GM18907 (cell line): ENCODE results near the gene FBL.

Experiments
- ATAC-seq: cut with Tn5 transposase; IDR thresholded peaks from one replicate; pipeline ENCODE4 v1.9.1; 2021; ENCODE audit warnings: mild to moderate bottlenecking, moderate library complexity; ENCODE audit not compliant: unreplicated experiment

FBL gene

DNA sequence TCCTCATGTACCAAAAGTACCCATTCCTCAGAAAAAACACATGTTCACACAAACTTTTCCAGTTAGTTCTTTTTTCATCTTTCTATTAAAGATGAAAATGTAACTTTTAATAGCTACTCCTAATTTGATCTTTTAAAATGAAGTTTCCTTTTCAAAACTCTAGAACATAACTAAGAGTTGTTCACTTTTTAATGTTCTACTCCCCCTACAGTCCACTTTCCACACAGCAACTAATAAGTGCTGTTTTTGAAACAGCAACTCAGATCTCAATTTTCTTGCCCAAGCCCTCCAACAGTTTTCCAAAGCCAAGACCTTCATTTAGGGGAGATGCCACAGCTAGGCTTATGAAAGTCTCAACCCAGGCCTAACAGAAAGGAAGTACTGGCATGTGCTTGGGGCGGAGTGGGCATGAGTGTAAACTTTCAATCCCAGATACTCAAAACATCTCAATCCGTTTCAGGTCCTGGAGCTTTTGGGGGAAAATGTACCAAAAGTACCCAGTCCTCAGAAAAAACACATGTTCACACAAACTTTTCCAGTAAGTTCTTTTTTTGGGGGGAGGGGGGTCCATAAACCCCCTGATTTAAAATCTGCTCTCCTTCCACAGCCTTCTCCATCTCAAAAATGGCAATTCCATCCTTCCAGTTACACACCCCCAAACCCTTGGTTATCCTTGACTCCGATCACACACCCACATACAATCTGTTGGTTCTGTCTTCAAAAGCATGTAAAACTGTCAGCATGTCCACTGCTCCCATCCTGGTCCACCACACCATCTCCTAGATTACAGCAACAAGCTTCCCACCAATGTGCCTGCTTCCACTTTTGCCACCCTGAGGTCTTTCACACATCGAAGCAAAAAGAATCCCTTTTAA is 2.0 kb downstream of the FBL start:
- no peak for ATAC-seq

DNA sequence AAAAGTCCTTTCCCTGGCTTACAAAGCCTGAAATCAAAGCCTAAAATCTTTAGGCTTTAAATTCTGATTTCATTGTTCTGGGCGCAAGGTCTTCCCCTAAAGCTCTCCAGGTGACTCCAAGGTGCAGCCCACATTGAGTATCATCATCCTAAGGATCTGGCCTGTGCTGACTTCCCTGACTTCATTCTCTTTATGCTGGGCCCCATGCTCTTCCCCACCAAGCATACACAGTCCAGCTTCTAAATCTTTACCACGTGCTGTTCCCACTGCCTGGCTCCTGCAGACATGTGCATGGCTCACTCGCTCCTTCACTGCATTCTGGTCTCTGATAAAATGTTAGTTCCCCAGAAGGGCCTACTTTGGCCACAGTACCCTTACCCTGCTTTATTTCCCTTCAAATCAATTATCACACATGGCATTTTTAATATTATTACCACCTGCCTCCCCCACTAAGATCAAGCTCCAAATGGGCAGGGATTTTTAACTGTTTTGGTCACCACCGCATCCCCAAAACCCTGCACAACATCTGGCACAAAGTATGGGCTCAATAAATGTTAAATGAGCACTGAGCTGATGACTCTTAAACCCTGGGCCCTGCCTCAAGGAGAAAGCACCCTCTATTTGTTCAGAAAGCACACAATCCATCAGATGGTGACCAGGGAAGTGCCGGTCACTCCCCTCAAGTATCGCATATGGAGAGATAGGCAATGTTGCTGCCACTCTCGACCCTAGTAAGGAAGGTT is 3.3 kb downstream of the FBL start:
- no peak for ATAC-seq

DNA sequence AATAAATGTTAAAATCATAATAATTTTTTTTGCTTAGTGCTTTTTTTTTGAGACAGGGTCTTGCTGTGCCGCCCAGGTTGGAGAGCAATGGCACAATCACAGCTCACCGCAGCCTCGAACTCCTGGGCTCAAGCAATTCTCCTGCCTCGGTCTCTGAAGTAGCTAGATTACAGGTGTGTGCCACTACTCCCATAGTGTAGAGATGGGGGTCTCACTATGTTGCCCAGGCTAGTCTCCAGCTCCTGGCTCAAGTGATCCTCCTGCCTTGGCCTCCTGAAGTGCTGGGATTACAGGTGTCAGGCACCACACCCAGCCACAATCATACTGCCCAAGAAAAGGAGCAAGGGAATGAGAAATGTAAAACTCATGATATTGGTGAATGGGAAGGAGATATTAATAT is 5.1 kb downstream of the FBL start:
- ATAC-seq, result no peak

DNA sequence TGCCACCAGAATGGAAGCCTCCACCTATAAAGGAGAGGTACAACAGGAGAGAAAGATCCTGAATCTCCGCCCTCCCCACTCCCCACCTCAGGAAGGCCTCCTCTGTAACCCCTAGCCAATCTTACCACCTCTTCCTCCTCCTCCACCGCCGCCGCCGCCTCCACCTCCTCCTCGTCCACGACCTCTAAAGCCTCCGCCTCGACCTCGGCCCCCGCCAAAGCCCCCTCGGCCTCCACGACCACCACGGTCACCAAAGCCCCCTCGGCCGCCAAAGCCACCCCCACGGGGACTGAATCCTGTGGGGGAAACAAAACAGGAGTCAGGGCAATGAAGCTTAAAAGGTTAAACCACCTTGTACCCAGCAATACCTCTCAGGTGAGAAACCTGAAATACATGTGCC is 5.7 kb downstream of the FBL start:
- no peak for ATAC-seq

DNA sequence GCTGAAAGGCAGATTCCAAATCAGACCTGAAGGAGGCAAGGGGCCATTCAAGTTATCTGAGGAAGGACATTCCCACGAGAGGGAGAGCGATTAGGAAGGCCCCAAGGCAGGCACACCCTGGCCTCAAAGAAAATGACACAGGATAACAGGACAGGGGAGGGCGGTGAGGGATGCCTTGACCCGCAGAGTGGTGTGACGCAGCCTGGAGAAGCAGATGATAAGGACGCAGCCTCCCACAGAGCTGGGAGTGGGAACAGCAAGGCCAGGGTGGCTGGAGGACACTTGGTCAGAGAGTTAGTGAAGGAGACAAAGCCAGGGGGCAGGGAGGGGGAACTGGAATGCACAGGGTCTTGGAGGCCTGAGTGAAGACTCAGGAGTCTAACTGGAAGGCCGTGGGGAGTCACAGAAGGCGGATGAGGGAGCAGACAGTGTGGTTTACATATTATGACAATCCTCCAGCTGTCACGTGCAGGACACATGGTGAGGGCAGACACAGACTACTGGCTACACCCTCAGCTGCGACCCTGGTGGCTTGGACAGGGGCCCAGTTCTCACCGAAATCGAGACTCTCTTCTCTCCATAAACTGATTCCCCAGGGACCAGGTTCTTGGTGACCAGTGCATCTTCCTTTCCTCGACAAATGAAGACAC is 6.4 kb downstream of the FBL start:
- ATAC-seq, result no peak

DNA sequence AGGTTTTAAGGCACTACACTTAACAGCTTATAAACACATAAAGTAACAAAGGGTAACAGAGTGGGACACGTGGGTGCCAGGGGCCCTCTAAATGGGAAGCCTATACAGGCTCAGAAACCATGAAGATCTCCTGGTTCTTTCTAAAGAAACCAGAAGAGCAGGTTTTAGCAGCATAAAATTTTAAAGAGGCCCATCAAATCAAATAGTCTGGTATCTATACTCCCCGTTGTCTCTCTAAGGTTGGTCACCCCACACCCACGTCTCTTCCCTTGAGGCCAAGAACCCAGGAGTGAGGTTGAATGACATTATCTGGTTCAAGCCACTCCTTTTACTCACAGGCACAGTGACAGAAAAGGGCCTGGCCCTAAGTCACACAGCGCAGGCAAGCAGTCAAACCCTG is 7.6 kb downstream of the FBL start:
- ATAC-seq, result no peak

DNA sequence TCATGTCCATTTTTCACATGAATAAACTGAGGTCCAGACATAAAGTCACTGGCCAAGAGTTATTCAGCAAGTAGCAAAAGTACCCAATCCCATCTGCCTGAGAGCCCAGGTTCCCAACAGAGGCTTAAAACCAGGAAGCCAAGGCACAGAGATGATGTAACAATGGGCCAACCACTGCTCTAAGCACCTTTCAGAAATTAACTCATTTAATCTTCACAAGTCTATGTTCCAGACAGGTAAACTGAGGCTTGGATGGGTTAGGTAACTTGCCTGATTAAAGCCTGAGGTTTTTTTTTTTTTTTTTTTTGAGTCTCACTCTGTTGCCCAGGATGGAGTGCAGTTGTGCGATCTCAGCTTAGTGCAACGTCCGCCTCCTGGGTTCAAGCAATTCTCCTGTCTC is 8.2 kb downstream of the FBL start:
- ATAC-seq, result no peak

DNA sequence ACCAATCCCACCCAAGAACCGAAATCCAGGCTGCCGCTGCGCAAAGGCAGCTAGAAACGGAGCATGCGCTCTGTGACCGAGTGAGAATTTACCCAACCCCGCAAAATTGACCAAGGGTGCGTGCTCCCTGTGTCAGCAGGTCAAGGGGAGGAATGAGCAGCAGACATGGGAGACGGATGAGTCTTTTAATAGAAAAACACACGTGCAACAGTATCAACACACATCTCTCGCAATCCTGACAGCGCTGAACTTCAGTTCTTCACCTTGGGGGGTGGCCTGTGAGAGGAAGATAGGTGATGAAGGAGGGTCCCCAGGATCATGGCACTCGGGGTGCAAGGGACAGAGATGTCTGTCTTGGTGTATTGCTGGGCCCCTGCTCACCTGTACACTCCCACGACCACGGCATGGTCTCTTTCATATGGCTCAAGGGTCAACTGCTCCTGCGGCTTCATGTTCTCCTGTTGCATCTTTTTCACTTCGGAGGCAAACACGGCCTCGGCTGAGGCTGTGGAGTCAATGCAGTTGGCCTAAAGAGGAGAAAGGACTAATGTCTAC is 11.8 kb downstream of the FBL start:
- peak; percentile 1 for ATAC-seq

DNA sequence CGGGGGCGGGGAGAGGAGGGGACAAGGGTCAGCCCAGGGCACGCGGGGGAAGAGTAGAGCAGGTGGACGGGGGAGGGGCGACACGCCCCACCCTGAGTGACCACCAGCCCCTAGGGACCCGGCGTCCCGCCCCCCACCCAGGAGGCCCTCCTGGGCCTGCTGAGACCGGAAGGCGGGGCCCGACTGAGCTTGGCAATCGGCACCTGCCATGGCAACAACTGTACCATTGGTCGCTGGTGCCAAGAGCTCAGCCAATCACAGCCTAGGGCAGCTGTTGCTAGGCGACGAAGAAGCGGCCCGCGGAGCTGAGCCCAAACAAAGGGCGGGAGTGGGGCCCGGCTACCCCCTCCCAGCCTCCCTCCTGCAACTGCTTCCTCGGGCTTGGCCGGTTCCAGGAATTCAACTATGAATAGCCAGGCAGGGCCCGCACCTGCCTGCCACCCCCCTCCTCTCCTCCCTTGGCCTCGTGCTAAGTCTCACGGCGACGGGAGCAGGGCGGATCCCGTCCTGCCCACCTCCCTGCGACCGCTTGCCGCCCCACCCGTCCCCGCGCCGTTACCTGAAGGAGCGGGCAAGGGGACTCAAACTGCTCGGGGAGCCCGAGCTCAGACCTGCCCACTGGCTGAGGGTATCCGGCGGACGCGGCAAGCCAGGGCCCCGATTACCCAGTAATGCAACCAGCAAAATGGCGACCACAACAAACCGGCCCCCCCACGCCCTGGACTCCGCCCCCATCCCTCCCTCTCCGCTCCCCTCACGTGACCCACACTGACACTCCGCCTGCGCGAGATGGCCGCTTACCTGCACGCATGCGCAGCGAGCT is 12.5 kb downstream of the FBL start, which contains the start of gene DYRK1B:
Gene DYRK1B (minus strand): TSS at position 699 of the 823 bp plus-strand sequence. CDS start 2,295 bp downstream, outside the sequence.
- ATAC-seq, result peak; percentile 85

DNA sequence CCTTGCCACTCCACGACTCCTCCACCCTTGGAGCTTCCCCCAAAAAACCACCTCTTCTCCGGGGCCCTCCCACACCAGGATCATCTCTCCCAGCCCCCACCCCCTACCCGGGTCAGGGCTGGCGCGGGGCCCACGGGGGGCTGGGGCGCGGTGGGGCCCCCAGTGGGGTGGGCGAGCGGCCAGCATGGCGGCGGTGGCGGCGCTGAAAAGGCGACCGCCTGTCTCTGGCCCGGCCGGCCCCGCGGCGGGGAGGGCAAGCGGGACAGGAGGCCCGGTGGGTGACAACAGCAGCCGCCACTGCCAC is 13.1 kb downstream of the FBL start:
- ATAC-seq, result no peak

DNA sequence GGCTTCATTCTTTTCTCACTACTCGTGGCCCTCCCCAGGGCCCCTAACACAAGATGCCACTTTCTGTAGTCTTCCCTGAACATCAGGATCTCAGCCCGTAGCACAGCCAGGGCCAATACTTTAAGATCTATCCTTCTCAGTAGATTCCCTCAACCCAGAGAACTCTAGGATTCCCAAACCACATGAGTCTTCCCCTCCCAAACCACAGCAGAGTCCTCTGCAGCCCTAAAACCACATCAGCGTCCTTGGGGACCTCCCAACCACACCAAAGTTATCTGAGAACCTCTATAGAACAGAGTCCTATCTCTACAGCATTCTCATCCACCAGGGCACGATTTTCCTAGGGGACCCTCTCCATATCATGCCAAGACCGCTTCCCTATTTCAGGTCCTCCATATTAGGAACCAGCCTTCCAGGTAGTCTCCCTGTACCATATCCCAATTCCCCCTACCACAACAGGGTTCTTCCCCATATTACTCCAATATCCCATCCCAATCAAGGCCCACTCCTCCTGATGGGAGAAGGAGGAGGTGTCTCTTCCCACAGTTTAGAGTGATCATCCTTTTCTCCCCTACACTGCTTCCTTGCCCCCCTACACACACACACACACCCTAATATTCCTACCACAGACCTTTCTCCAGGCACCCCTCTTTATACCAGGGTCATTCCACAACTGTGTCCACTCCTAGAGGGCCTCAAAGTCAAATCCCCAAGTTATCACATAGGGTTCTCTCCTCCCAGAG is 13.7 kb downstream of the FBL start:
- ATAC-seq, result no peak

DNA sequence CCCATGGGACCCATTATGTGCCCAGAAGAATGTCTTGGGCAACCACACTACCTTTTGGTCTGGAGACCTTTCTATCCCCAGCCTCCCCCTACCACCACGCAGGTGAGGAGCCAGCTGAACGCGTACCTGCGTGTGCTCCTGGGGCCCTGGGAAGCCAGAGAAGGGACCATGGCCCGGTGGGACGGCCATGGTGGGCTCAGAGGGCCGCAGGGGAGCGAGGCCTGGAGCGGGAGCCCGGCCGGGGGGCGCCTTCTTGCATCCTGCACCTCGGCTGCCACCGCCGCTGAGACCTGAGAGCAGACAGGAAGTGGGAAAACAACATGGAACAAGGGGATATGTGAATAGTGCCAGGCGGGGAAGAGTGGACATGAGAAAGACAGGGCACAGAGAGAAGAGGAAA is 14.5 kb downstream of the FBL start:
- no peak for ATAC-seq

DNA sequence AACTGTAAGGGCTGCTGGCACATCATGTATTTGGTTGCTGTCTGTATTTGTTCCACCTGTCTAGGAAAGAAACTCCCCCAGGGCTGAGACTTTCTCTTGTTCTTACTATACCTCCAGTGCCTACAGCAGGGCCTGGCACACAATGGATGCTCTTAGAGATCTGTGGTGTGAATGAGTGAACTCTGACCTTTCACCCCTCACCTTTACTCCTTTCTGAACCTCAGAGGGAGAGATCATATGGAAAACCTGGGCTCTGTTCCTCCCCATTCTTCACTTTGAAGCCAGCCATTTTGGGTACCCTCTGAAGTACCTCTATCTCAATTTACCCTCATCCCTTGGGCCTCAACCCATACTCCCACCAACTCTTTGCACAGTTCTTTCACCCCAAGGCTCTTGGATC is 15.3 kb downstream of the FBL start:
- ATAC-seq, result no peak

DNA sequence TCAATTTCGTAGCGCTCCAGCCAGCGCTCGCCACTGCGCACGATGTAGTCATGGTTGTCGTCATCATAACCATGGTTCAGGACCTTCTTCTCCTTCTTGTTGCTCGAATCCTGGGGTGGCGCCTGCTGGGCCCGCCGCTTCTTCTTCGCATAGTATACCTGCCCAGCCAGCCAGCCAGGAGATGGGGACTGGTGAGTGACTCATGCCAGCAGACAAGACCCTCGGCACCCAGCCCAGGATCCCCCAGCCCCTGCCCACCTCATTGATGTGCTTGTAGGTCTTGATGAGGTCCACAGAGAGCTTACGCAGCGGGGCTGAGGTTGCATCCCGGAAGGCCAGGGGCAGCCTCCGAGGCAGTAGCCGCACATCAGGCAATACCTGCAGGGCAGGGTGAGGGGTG is 15.8 kb downstream of the FBL start:
- ATAC-seq, result no peak

DNA sequence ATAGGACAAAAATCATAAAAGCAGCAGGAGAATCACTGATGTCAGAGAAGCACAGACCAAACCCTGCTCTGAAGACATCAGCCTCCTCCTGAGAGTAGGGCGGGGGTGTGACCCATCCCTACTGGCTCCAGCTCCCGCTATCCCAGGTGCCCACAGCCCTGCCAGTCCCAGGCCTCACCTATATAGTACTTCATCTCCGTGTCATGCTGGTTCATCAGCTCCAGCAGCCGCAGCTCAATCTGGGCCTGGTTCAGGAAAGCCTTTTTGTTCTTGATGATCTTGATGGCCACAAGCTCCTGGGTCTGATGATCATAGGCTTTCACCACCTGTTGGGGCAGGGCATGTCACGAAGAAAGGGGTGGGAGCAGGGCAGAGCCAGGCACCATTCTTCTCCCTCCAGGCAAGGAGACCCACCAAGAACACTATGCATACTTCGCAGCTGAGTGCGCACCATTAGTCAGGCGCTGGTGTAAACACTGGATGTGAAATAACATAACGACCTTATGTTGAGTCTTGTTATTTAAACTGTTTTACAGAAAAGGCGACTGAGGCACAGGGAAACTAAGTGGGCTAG is 16.4 kb downstream of the FBL start:
- no peak for ATAC-seq

DNA sequence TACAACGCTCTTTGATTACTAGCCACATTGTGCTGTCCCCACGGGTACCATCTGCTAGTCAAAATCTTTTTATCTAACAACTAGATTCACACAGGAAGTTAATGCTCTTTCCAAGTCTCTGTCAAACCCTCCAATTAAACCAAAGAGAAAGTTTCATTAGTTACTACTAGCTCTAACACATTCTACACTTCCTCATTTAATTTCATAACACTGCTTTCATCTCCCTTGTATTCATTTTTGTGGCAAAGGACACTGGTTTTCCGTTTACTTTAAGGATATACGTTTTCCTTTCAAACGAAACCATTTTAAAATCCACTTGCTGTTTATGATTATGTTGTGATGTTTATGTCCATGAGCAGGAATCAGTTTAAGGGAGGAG is 17.5 kb downstream of the FBL start:
- ATAC-seq, result no peak

DNA sequence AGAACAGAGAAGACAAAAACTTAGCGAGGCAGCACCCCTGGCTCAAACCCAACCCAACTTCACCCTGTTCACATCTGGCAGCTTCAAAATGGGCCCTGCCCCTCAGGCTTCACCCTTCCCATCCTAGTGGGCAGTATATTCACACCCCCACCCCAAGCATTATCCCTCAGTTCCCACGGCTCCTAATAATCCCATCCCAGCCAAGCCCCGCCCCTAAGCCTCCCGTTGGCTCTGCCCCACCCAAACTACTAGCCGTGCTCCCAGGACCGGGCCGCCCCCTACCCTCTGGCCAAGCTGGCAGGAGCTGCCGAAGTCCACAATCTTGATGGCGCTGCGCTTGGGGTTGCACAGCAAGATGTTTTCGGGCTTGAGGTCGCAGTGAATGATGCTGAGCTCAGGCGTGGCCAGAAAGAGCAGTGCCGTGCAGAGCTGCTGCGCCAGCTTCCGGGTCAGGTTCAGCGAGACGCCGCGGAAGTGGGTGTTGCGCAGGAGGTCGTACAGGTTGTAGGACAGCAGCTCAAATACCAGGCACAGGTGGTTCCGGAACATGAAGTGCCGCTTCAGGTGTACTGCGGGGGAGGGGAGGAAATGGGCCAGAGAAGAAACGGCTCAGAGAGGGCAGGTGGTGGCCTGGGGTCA is 18.0 kb downstream of the FBL start:
- ATAC-seq, result no peak

DNA sequence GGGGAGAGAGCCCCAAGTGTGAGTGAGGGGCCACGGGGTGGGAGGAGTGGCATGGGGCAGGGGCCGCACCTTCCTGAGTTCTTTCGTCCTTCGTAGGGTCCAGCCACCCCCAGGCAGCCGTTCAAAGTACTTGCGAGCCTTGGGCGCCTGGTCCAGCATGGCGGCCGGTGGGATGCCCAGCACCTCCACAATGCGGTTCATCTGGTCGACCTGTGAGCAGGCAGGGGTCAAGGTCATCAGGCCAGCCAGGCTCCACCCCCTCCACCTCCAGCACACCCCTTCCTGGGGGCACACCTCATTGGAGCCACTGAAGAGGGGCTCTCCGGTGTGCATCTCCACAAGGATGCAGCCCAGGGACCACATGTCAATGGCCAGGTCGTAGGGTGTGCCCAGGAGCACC is 19.0 kb downstream of the FBL start:
- no peak for ATAC-seq

DNA sequence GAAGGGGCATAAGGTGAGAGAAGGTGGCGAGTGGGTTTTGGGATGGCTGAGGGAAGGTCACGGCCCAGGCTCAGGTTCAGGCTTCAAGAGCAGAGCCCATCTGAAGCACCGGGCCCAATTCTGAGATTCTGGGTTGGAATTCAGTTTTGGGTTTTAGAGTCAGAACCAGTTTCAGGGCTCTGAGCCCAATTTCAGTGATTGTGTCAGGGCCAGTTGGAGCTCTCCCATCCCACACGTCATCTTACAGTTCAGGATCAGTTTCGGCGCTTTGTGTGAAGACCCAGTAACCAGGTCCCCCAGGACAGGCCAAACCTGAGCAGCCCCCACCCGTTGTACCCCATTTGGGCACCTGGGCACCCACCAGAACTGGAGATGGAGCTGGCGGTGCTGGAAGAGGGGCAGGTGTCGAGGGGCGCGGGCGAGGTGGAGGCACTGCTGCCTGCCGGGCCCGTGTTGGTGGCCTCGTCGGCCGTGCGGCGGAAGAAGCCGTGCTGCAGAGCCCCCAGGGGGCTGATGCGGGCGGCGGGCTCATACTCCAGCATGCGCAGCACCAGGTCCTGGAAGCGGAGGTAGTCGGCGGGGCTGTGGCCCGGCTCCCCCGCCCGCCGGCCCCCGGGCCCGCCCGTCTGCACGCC is 19.8 kb downstream of the FBL start:
- no peak for ATAC-seq
